ENCODE data around the gene ITM2B. TPM values are rescaled to one million over a fixed set of nuclear protein-coding genes. Genes with fewer than 3 reads are reported as not detected.

ITM2B gene
- total RNA-seq, 1 donor from 2014 or later, result 358 TPM

DNA sequence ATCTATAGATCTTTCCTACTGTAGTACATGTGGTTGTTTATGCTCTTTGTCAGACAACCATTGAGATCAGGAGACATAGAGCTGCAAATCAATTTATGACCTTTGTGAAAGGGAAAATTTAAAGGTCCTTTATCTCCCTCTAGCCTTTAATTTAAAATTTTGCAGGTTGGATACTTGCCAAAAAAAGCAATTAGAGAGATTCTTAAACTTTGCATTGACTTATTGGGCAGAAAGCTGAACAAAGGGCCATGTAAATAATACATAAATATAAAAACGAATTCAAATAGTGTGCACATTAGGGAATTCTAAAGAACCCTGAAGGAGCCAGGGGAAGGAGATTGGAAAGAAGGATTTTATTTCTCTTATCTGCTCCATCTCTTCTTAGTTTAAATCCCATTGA is 48.5 kb downstream of the ITM2B start:
- H3K36me3 ChIP-seq (ENCODE audit: insufficient read depth, low read length), result no peaks in the 10 kb centered on the region
- no peaks in the 10 kb centered on the region for H4K20me1 ChIP-seq (ENCODE audit: insufficient read depth, low read length)
- no peak overlapping the region for H3K4me3 ChIP-seq (ENCODE audit: insufficient read depth, low read depth, low read length)
- TF ChIP-seq, protein P1, sequence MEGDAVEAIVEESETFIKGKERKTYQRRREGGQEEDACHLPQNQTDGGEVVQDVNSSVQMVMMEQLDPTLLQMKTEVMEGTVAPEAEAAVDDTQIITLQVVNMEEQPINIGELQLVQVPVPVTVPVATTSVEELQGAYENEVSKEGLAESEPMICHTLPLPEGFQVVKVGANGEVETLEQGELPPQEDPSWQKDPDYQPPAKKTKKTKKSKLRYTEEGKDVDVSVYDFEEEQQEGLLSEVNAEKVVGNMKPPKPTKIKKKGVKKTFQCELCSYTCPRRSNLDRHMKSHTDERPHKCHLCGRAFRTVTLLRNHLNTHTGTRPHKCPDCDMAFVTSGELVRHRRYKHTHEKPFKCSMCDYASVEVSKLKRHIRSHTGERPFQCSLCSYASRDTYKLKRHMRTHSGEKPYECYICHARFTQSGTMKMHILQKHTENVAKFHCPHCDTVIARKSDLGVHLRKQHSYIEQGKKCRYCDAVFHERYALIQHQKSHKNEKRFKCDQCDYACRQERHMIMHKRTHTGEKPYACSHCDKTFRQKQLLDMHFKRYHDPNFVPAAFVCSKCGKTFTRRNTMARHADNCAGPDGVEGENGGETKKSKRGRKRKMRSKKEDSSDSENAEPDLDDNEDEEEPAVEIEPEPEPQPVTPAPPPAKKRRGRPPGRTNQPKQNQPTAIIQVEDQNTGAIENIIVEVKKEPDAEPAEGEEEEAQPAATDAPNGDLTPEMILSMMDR (IDR thresholded peaks at IDR 0.05; ENCODE audit: insufficient read depth, low read depth, low read length), result no peak
- no peak for TF ChIP-seq EZH2 (IDR thresholded peaks at IDR 0.05; ENCODE audit: insufficient read depth, low read length)
- no peaks in the 10 kb centered on the region for H3K9me3 ChIP-seq (ENCODE audit: insufficient read depth, low read depth, low read length)
- no peaks in the 10 kb centered on the region for H3K27me3 Mint-ChIP-seq (ENCODE audit: low read depth, unreplicated experiment)
- H3K9me3 Mint-ChIP-seq (ENCODE audit: unreplicated experiment), result peaks cover 3% of the 10 kb centered on the region
- H3K27ac Mint-ChIP-seq (ENCODE audit: unreplicated experiment), result no peak overlapping the region
- H3K27me3 ChIP-seq (ENCODE audit: insufficient read depth, low read length), result no peaks in the 10 kb centered on the region
- no peaks in the 10 kb centered on the region for H3K79me2 ChIP-seq (ENCODE audit: insufficient read depth, low read length)
- H3K36me3 Mint-ChIP-seq (ENCODE audit: low read depth, unreplicated experiment), result peaks cover 2% of the 10 kb centered on the region
- no peak overlapping the region for H3K9ac ChIP-seq (ENCODE audit: low read length)
- H3K4me2 ChIP-seq (ENCODE audit: low read length), result no peak overlapping the region
- no peak for DNase-seq (ENCODE audit: low read depth)
- no peak for FAIRE-seq
- H3K4me3 Mint-ChIP-seq (ENCODE audit: unreplicated experiment), result no peak overlapping the region
- H3K27ac ChIP-seq (ENCODE audit: low read depth, low read length), result no peak overlapping the region
- no peak overlapping the region for H2AFZ ChIP-seq (ENCODE audit: low read depth, low read length)
- H3K4me1 ChIP-seq (ENCODE audit: insufficient read depth, low read length), result no peaks in the 10 kb centered on the region
- no peaks in the 10 kb centered on the region for H3K4me1 Mint-ChIP-seq (ENCODE audit: low read depth, unreplicated experiment)

DNA sequence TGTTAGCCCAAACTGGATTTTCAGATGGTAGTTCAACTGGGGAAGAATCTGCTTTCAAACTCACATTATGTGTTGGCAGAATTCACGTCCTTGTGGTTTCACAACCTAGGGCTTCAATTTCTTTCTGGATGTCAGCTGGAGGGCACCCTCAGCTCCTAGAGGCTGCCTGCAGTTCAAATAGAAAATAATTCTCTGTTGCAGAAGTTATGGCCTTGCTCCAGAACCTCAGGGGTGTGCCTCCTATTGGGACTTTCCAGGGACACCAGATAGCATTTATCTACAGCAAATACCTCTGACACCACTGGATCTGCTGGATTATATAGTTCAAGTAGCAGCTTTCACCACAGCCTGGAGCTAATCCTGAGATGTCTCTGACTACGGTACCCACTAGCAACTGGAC is 58.7 kb downstream of the ITM2B start:
- FAIRE-seq (no peak), DNase-seq (ENCODE audit: low read depth) (no peak)
- no peaks in the 10 kb centered on the region for H3K79me2 ChIP-seq (ENCODE audit: insufficient read depth, low read length)
- no peak overlapping the region for H3K4me3 ChIP-seq (ENCODE audit: insufficient read depth, low read depth, low read length)
- no peak overlapping the region for H3K27ac ChIP-seq (ENCODE audit: low read depth, low read length)
- no peak overlapping the region for H3K9ac ChIP-seq (ENCODE audit: low read length)
- no peaks in the 10 kb centered on the region for H3K9me3 ChIP-seq (ENCODE audit: insufficient read depth, low read depth, low read length)
- H3K36me3 ChIP-seq (ENCODE audit: insufficient read depth, low read length), result no peaks in the 10 kb centered on the region
- H2AFZ ChIP-seq (ENCODE audit: low read depth, low read length), result no peak overlapping the region
- no peaks in the 10 kb centered on the region for H3K4me1 ChIP-seq (ENCODE audit: insufficient read depth, low read length)
- Mint-ChIP-seq H3K9me3 (ENCODE audit: unreplicated experiment) (no peaks in the 10 kb centered on the region), H3K36me3 (ENCODE audit: low read depth, unreplicated experiment) (no peaks in the 10 kb centered on the region), H3K27ac (ENCODE audit: unreplicated experiment) (no peak overlapping the region), H3K4me3 (ENCODE audit: unreplicated experiment) (no peak overlapping the region), H3K4me1 (ENCODE audit: low read depth, unreplicated experiment) (no peaks in the 10 kb centered on the region), H3K27me3 (ENCODE audit: low read depth, unreplicated experiment) (no peaks in the 10 kb centered on the region)
- TF ChIP-seq, protein P1 (IDR thresholded peaks at IDR 0.05; ENCODE audit: insufficient read depth, low read depth, low read length), result no peak
- TF ChIP-seq EZH2 (IDR thresholded peaks at IDR 0.05; ENCODE audit: insufficient read depth, low read length), result no peak
- no peak overlapping the region for H3K4me2 ChIP-seq (ENCODE audit: low read length)
- no peaks in the 10 kb centered on the region for H3K27me3 ChIP-seq (ENCODE audit: insufficient read depth, low read length)
- H4K20me1 ChIP-seq (ENCODE audit: insufficient read depth, low read length), result no peaks in the 10 kb centered on the region

DNA sequence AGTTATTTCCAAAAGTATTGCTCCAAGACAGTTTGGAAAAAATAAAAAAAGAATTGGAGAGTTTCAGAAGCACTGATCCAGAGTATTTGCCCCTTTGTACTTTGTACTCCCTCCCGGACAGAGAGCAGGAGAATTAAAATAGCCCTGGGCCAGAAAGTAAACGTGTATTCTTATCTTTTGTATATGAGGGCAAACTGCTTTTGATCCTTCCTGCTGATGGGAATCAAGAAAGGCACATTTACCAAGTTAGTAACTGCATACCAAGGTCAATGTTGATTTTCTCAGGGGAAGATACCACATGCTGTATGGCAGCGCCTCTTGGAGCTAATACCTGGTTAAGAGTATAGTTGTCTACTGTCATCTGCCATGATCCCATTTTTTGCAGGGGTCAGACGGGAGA is 59.6 kb downstream of the ITM2B start:
- FAIRE-seq, result no peak
- no peaks in the 10 kb centered on the region for H3K27me3 Mint-ChIP-seq (ENCODE audit: low read depth, unreplicated experiment)
- no peak overlapping the region for H3K9ac ChIP-seq (ENCODE audit: low read length)

More for the DNA sequence above, 59.6 kb downstream of the ITM2B start:
- no peaks in the 10 kb centered on the region for H3K9me3 Mint-ChIP-seq (ENCODE audit: unreplicated experiment)
- no peak overlapping the region for H3K27ac Mint-ChIP-seq (ENCODE audit: unreplicated experiment)
- no peak for DNase-seq (ENCODE audit: low read depth)
- no peaks in the 10 kb centered on the region for H4K20me1 ChIP-seq (ENCODE audit: insufficient read depth, low read length)
- no peaks in the 10 kb centered on the region for H3K9me3 ChIP-seq (ENCODE audit: insufficient read depth, low read depth, low read length)
- H3K4me3 ChIP-seq (ENCODE audit: insufficient read depth, low read depth, low read length), result no peak overlapping the region
- TF ChIP-seq, protein P1 (IDR thresholded peaks at IDR 0.05; ENCODE audit: insufficient read depth, low read depth, low read length), result no peak
- no peak for TF ChIP-seq EZH2 (IDR thresholded peaks at IDR 0.05; ENCODE audit: insufficient read depth, low read length)
- H3K4me2 ChIP-seq (ENCODE audit: low read length), result no peak overlapping the region
- H3K4me1 ChIP-seq (ENCODE audit: insufficient read depth, low read length), result no peaks in the 10 kb centered on the region
- no peaks in the 10 kb centered on the region for H3K36me3 ChIP-seq (ENCODE audit: insufficient read depth, low read length)
- no peak overlapping the region for H3K4me3 Mint-ChIP-seq (ENCODE audit: unreplicated experiment)
- no peak overlapping the region for H2AFZ ChIP-seq (ENCODE audit: low read depth, low read length)
- H3K27ac ChIP-seq (ENCODE audit: low read depth, low read length), result no peak overlapping the region
- H3K36me3 Mint-ChIP-seq (ENCODE audit: low read depth, unreplicated experiment), result no peaks in the 10 kb centered on the region
- H3K27me3 ChIP-seq (ENCODE audit: insufficient read depth, low read length), result no peaks in the 10 kb centered on the region
- no peaks in the 10 kb centered on the region for H3K4me1 Mint-ChIP-seq (ENCODE audit: low read depth, unreplicated experiment)
- H3K79me2 ChIP-seq (ENCODE audit: insufficient read depth, low read length), result no peaks in the 10 kb centered on the region

Measured in astrocyte (in vitro differentiated cells and primary cell).